Choroid plexus epithelial cell (primary cell): ENCODE data around the gene LRRC25.
"Not testable (repeated sequence)": the region's sequence is repeated elsewhere in the genome, so short reads cannot be mapped to it uniquely, and the experiment has no call there.

Source experiments
- DNase-seq: peaks from one replicate; pipeline ENCODE4 v3.0.0-alpha.2; 2010; ENCODE audit warnings: low read depth
- H3K4me3 ChIP-seq: 2 replicates; pipeline ENCODE4 v1.5.1; 2011; ENCODE audit warnings: low read depth, mild to moderate bottlenecking, control low read depth, low read length, moderate library complexity
- CTCF ChIP-seq: conservative IDR thresholded peaks from 2 replicates; pipeline ENCODE4 v1.5.1; 2011; ENCODE audit warnings: low read depth, mild to moderate bottlenecking, control low read depth, inconsistent platforms, low read length, moderate library complexity

Gene LRRC25

GRCh38 chr19:18408053-18408476 lies 10.6 kb upstream of the LRRC25 start:
- TF ChIP-seq CTCF, result peak; percentile 61
- H3K4me3 ChIP-seq, result no peak overlapping the region
- no peak for DNase-seq

- no peak for DNase-seq
- TF ChIP-seq CTCF, result no peak
- H3K4me3 ChIP-seq, result no peak overlapping the region
Measured at GRCh38 chr19:18406749-18407148, 9.3 kb upstream of the LRRC25 start.

GRCh38 chr19:18405754-18406153 lies 8.3 kb upstream of the LRRC25 start:
- not testable (repeated sequence) for DNase-seq, H3K4me3 ChIP-seq

- not testable (repeated sequence) for H3K4me3 ChIP-seq, DNase-seq
Measured at GRCh38 chr19:18402455-18403248, 5.2 kb upstream of the LRRC25 start.

- peak; percentile 70 for TF ChIP-seq CTCF
- DNase-seq, result peak; percentile 84
- H3K4me3 ChIP-seq, result no peak overlapping the region
Measured at GRCh38 chr19:18401580-18402112, 4.2 kb upstream of the LRRC25 start.

GRCh38 chr19:18399008-18399407 lies 1.6 kb upstream of the LRRC25 start:
- no peak for TF ChIP-seq CTCF
- no peak overlapping the region for H3K4me3 ChIP-seq
- peak; percentile 63 for DNase-seq

GRCh38 chr19:18396471-18397241 lies 766 bp downstream of the LRRC25 start:
- DNase-seq, result no peak
- no peak for TF ChIP-seq CTCF
- no peak overlapping the region for H3K4me3 ChIP-seq
